GM10248 (cell line): ENCODE data around the gene CHMP1A.

ENCODE experiments used
- CTCF ChIA-PET: fragments of 300-600 bp; sonication (Branson Sonifier 250); formaldehyde crosslinking; extraction: SDS; loops from one replicate; lab custom pipeline; 2021; ENCODE audit warnings: antibody characterized with exemption; lab: Yijun Ruan, JAX
- POLR2A ChIA-PET: fragments of 350-650 bp; sonication (Branson Sonifier 250); formaldehyde crosslinking; extraction: SDS; loops from one replicate; lab custom pipeline; 2020; ENCODE audit warnings: antibody characterized with exemption; lab: Yijun Ruan, JAX
- DNase-seq: peaks from one replicate; pipeline ENCODE4 v3.0.0; 2012; ENCODE audit errors: extremely low spot score
- TF ChIP-seq, protein P1 (sequence below): IDR thresholded peaks from 2 replicates; pipeline ENCODE4 v1.5.1; 2012; ENCODE audit warnings: mild to moderate bottlenecking, low read depth; ENCODE audit errors: extremely low read depth, missing control alignments, control extremely low read depth

CHMP1A gene

GRCh38 chr16:89621136-89621697 is 36.3 kb downstream of the CHMP1A start:
- ChIA-PET POLR2A (no interaction called here), CTCF (interaction anchor here (1.4 kb wide), 1 partner anchor 10 kb away, joined by 3 read pairs; no protein-coding TSS in a partner anchor)
- TF ChIP-seq, protein P1, sequence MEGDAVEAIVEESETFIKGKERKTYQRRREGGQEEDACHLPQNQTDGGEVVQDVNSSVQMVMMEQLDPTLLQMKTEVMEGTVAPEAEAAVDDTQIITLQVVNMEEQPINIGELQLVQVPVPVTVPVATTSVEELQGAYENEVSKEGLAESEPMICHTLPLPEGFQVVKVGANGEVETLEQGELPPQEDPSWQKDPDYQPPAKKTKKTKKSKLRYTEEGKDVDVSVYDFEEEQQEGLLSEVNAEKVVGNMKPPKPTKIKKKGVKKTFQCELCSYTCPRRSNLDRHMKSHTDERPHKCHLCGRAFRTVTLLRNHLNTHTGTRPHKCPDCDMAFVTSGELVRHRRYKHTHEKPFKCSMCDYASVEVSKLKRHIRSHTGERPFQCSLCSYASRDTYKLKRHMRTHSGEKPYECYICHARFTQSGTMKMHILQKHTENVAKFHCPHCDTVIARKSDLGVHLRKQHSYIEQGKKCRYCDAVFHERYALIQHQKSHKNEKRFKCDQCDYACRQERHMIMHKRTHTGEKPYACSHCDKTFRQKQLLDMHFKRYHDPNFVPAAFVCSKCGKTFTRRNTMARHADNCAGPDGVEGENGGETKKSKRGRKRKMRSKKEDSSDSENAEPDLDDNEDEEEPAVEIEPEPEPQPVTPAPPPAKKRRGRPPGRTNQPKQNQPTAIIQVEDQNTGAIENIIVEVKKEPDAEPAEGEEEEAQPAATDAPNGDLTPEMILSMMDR, result no peak
- DNase-seq, result no peak

DNA sequence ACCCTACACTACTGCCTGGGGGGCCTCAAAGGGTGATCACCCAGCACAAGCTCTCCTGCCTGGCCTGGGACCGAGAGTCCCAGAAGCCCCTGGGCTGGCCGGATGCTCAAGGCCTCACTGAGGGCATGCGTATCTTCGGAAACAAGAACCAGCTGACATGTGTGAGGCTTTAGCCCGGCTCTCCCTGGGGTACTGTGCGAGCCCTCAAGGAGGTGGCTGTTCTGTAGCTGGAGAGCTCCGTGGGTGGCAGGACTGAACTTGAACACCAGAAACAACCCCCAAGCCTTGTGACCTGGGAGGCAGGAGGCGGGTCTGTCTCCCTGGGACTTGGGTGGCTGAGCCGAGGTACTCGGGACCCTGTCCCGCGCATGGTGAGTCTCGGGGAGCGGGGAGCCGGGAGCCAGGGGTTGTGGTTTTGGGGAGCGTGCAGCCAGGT is 37.1 kb downstream of the CHMP1A start:
- no peak for DNase-seq
- CTCF ChIA-PET, result interaction anchor here (1.0 to 1.4 kb wide), 2 partner anchors 9 to 11 kb away, joined by 3 to 4 read pairs; no protein-coding TSS in a partner anchor
- TF ChIP-seq, protein P1, result no peak
- POLR2A ChIA-PET, result no interaction called here

- no peak for DNase-seq
- POLR2A ChIA-PET, result no interaction called here
- TF ChIP-seq, protein P1, result no peak
- CTCF ChIA-PET, result interaction anchor here (1.0 kb wide), 1 partner anchor 12 kb away, joined by 4 read pairs; no protein-coding TSS in a partner anchor
These were observed 37.7 kb downstream of the CHMP1A start for GRCh38 chr16:89619840-89620239.

- ChIA-PET CTCF (no interaction called here), POLR2A (interaction anchor here (0.6 kb wide), 1 partner anchor 12 kb away, joined by 4 read pairs; no protein-coding TSS in a partner anchor)
- no peak for DNase-seq
- TF ChIP-seq, protein P1, result no peak
These were observed 39.2 kb downstream of the CHMP1A start for GRCh38 chr16:89618109-89618998.

DNA sequence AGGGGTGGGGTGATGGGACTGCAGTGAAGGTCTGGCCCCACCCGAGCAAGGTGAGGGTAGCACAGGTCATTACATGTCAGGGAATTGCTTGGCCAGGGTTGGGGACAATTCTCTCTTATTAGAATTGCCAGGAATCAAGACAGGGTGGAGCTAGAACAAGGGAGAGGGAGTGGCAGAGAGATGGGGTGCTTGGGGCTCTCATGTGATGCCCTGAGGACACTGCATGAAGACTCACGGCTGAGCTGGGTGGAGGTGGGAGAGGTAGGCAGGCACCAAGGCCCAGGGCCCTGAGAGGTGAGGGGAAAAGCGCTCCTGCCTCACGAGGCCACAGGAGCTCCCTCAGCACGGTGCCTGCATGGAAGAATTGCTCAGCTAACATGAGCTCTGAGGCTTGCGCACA is 40.5 kb downstream of the CHMP1A start:
- TF ChIP-seq, protein P1, result no peak
- ChIA-PET CTCF (interaction anchor here (0.9 to 1.0 kb wide), 3 partner anchors 11 to 16 kb away, joined by 3 to 4 read pairs (median 3); no protein-coding TSS in a partner anchor), POLR2A (no interaction called here)
- DNase-seq, result no peak

- POLR2A ChIA-PET, result no interaction called here
- TF ChIP-seq, protein P1, result no peak
- CTCF ChIA-PET, result interaction anchor here (1.0 kb wide), 3 partner anchors 10 to 41 kb away, joined by 3 to 4 read pairs (median 3); partner anchors contain the start of genes CHMP1A and SPATA33
- no peak for DNase-seq
These were observed 40.9 kb downstream of the CHMP1A start for GRCh38 chr16:89616623-89617022.
